Measurements from ENCODE around the gene CAMK2N1. TPM values are rescaled to one million over a fixed set of nuclear protein-coding genes. Genes with fewer than 3 reads are reported as not detected.

CAMK2N1 gene
- total RNA-seq, 1 donor from 2014 or later = 11.3 TPM

DNA sequence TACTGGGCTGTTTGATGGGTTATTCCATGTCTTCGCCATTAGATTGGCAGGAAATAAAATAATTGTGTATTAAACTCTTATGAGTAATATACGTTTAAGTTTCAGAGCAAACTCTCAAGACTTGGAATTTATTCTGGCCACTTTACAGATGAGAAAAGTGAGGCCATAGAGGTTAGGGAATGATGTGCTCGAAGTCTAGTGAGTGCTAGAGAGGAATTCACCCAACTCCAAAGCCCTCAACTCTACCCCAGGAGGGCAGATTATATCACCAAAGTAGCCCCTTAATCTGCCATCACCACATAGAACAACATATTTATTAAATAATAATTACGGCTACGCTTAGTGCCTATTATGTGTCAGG is 22.4 kb upstream of the CAMK2N1 start:
- FAIRE-seq (no peak), DNase-seq (ENCODE audit: low read depth) (no peak)
- TF ChIP-seq, protein P1, sequence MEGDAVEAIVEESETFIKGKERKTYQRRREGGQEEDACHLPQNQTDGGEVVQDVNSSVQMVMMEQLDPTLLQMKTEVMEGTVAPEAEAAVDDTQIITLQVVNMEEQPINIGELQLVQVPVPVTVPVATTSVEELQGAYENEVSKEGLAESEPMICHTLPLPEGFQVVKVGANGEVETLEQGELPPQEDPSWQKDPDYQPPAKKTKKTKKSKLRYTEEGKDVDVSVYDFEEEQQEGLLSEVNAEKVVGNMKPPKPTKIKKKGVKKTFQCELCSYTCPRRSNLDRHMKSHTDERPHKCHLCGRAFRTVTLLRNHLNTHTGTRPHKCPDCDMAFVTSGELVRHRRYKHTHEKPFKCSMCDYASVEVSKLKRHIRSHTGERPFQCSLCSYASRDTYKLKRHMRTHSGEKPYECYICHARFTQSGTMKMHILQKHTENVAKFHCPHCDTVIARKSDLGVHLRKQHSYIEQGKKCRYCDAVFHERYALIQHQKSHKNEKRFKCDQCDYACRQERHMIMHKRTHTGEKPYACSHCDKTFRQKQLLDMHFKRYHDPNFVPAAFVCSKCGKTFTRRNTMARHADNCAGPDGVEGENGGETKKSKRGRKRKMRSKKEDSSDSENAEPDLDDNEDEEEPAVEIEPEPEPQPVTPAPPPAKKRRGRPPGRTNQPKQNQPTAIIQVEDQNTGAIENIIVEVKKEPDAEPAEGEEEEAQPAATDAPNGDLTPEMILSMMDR (IDR thresholded peaks at IDR 0.05; ENCODE audit: insufficient read depth, low read length, severe bottlenecking) = no peak
- Histone ChIP-seq H3K4me3 (ENCODE audit: low read depth, low read length) (peak overlapping the region; percentile 88), H3K27me3 (ENCODE audit: control insufficient read depth, insufficient read depth, low read length) (no peaks in the 10 kb centered on the region), H3K36me3 (ENCODE audit: control insufficient read depth, insufficient read depth, low read length) (no peaks in the 10 kb centered on the region)

DNA sequence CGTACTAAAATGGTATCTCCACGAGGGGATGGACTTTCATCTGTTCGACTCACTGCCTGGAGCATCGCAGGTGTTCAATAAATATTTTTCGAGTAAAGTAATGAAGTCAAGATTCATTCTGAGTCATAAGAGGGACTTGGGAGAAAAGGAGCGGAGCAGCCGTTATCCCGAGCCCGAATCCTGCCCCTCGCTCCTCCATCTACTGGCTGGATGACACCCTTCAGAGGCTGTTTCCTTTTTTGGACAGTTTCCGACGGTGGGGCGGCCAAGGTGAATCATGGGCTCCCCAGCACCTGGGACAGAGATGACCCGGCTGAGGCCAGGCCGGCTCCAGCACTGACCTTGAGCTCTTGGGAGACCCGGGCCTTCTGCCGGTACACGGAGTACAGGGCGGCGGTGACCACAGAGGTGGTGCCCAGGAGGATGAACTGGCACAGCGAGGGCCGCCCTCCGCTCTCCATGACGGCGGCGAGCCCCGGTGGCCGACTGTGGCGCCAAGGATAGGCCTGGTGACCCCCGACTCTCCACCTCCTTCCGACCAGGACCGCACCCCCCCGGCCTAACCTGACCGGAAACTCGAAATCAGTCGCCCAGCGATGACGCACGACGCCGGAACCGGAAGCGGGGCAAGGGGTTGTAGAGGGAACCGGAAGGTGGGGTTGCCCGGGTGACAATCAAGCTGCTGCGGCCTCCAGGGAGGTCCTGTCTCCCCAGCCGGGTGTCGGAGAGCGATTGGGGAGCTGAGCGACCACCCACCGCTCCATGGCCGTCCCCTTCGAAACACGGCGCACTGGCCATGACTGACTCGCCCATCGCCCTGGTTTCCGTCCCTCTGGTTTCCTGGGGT is 21.8 kb upstream of the CAMK2N1 start, which contains the start of gene MUL1:
TSS of gene MUL1 (minus strand) at position 588 of the 847 bp plus-strand sequence. CDS start at position 461, 127 bp downstream.
- no peaks in the 10 kb centered on the region for H3K27me3 ChIP-seq (ENCODE audit: control insufficient read depth, insufficient read depth, low read length)
- FAIRE-seq = no peak
- H3K36me3 ChIP-seq (ENCODE audit: control insufficient read depth, insufficient read depth, low read length) = peaks cover 3% of the 10 kb centered on the region

DNA sequence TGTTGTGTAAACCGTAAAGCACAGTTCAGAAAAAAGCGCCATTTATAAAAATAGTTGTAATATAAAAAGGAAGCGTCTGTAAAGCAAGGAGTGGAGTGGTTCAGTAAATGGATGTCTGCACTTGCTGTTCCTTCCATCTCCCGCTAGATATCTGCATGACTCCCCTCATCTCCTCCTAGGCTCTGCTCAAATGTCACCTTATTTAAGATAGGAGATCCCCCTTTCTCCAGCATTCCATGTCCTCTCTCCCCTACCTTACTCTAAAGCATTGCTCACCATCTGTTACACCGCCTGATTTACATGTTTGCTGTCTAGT is 21.2 kb upstream of the CAMK2N1 start:
- no peak for FAIRE-seq

More for the DNA sequence above, 21.8 kb upstream of the CAMK2N1 start, which contains the start of gene MUL1:
- H3K4me3 ChIP-seq (ENCODE audit: low read depth, low read length) = peak within 1 kb of the TSS; percentile 88
- TF ChIP-seq, protein P1 (IDR thresholded peaks at IDR 0.05; ENCODE audit: insufficient read depth, low read length, severe bottlenecking) = no peak
- DNase-seq (ENCODE audit: low read depth) = peak; percentile 77

DNA sequence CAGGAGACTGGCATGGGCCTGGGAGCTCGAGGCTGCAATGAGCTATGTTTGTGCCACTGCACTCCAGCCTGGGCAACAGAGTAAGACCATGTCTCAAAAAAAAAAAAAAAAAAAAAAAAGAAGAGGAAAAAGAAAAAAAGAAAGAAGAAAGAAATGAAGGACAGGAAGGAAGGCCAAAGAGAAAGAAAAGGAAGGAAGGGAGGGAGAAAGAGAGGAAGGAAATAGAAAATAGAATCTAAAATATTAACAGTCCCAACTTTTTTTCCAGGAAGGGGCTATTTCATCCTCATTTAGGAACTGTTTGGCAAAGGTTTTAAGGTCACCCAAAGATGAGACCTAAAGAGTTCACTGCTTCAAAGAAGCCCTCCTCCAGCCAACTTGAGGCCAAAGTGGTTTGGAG is 19.5 kb upstream of the CAMK2N1 start:
- no peak for DNase-seq (ENCODE audit: low read depth)
- H3K36me3 ChIP-seq (ENCODE audit: control insufficient read depth, insufficient read depth, low read length) = peaks cover 13% of the 10 kb centered on the region
- no peaks in the 10 kb centered on the region for H3K27me3 ChIP-seq (ENCODE audit: control insufficient read depth, insufficient read depth, low read length)
- FAIRE-seq = no peak
- H3K4me3 ChIP-seq (ENCODE audit: low read depth, low read length) = no peak overlapping the region
- TF ChIP-seq, protein P1 (IDR thresholded peaks at IDR 0.05; ENCODE audit: insufficient read depth, low read length, severe bottlenecking) = no peak

More for the DNA sequence above, 21.2 kb upstream of the CAMK2N1 start:
- Histone ChIP-seq H3K27me3 (ENCODE audit: control insufficient read depth, insufficient read depth, low read length) (no peaks in the 10 kb centered on the region), H3K36me3 (ENCODE audit: control insufficient read depth, insufficient read depth, low read length) (peaks cover 3% of the 10 kb centered on the region), H3K4me3 (ENCODE audit: low read depth, low read length) (peak overlapping the region; percentile 88)
- TF ChIP-seq, protein P1 (IDR thresholded peaks at IDR 0.05; ENCODE audit: insufficient read depth, low read length, severe bottlenecking) = no peak
- DNase-seq (ENCODE audit: low read depth) = no peak

DNA sequence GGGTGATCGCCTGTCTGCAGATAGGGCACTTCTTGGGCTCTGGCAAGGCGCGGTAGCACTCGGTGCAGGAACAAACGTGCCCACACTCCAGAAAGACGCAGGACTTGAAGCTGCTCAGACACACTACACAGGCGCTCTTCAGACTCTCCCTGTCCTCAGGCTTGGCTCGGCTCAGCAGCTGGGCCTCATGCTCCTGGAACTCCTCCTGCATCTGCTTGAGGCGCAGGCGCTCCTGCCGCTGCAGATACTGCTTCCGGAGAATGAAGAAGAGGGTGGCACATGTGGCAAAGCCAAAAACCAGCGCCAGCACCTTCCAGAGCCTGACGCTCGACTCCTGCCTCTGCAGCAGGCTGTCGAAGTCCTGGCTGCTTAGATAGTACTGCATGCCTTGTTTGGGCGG is 14.7 kb upstream of the CAMK2N1 start:
- FAIRE-seq (no peak), DNase-seq (ENCODE audit: low read depth) (no peak)
- Histone ChIP-seq H3K4me3 (ENCODE audit: low read depth, low read length) (no peak overlapping the region), H3K27me3 (ENCODE audit: control insufficient read depth, insufficient read depth, low read length) (no peaks in the 10 kb centered on the region), H3K36me3 (ENCODE audit: control insufficient read depth, insufficient read depth, low read length) (peaks cover 20% of the 10 kb centered on the region)
- TF ChIP-seq, protein P1 (IDR thresholded peaks at IDR 0.05; ENCODE audit: insufficient read depth, low read length, severe bottlenecking) = no peak

Measured in bronchial epithelial cell (primary cell).